ENCODE measurements around the gene HOXA13.

The HOXA13 gene

DNA sequence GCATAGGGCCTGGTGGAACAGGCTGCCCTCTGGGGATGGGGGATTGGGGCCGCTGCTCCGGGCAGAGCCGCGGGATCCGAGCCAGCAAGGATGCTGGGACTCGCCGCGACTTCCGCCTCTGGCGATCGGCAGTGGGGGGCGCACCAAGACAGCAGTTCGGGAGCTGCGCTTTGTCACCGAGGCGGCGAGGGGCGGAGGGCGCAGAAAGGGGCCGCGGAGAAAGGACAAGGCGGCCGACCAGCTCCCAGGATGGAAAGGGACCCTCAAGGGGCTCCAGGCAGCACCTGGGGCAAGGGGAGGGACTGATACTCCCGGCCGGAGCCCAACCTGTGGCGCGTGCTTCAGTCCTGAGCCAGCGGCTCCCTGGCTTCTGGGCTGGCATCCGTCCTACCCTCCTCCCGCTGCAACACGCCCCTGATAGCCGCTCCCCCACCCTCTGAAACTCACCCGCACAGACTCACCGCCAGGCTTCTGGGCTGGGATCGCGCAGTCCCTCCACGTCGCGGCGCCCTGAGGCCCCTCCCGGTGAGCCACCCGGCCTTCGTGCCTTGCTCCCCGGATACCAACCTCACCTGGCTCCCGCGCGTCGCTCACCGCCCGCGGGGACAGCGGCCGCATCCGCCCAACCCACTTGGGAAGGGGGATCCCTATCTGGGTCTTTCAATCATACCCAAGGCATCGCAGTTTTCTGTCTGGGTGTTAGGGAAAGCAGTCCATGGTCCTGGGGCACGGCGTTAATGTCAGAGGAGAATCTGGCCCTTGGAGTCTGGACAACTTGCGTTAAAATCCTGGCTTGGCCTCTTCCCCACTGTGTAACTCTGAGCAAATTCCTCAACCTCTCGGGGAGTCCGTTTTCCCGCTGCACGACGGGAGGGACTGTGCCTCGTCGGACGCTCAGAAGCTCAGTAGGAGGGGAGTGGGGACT lies 35.8 kb upstream of the HOXA13 start:
- DNase-seq (ENCODE audit: low read depth): no peak
- H3K4me3 ChIP-seq (ENCODE audit: low read depth, low read length): peak overlapping the region; percentile 55
- TF ChIP-seq CTCF (IDR thresholded peaks at IDR 0.05; ENCODE audit: control insufficient read depth, extremely low read depth, insufficient read depth): peak; percentile 81

DNA sequence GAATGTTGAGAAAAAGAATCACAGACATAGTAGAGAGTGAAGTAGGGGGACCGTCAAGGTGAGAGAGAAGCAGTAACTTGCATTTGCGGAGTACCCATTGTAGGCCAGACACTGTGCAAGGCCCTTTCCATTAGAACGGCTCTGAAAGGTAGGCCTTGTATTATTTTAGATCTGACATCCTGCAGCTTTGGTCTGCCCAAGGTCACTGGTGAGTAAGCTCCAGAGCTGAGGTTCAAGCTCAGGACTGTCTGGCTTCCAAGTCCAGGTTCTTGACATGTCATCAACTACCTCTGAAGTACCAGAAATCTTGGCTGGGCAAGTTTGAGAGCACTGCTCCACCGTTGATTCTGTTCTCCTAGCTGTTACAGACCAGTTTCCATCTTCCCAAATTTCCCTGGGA lies 29.6 kb upstream of the HOXA13 start:
- no peak overlapping the region for H3K4me3 ChIP-seq (ENCODE audit: low read depth, low read length)
- DNase-seq (ENCODE audit: low read depth): no peak
- TF ChIP-seq CTCF (IDR thresholded peaks at IDR 0.05; ENCODE audit: control insufficient read depth, extremely low read depth, insufficient read depth): no peak

GRCh38 chr7:27224983-27225934 lies 25.4 kb upstream of the HOXA13 start:
- no peak overlapping the region for H3K4me3 ChIP-seq (ENCODE audit: low read depth, low read length)
- TF ChIP-seq CTCF (IDR thresholded peaks at IDR 0.05; ENCODE audit: control insufficient read depth, extremely low read depth, insufficient read depth): no peak

DNA sequence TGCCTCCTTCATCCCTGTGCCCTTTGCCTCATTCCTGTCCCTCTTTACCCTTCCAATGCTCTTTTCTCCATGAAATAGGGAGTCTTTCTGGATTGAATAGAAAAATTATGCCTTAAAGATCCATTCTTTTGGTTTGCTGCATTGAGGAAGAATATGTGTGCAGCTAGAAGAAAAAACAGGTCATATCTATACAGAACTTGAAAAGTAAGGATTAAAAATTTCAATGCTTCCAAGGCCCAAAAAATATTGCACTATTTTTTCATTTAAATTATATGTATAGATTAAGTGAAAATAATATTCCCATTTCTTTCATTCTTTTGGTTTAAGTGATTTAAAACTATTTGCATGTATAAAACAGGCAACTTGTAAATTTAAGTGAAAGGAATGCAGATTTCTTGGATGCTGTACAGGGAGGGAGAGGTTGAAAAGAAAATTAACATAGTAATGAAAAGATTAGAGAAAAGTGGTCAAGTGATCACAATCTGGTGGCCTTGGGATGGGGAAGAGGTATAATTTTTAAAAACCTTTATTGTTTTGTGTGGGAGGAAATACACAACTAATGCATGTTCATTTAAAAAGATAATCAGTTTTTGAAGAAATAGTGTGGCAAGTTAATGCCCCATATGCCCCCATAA lies 24.2 kb upstream of the HOXA13 start:
- no peak overlapping the region for H3K4me3 ChIP-seq (ENCODE audit: low read depth, low read length)
- TF ChIP-seq CTCF (IDR thresholded peaks at IDR 0.05; ENCODE audit: control insufficient read depth, extremely low read depth, insufficient read depth): no peak
- DNase-seq (ENCODE audit: low read depth): no peak

More at GRCh38 chr7:27224983-27225934, 25.4 kb upstream of the HOXA13 start:
- DNase-seq (ENCODE audit: low read depth): no peak

GRCh38 chr7:27221201-27221797 lies 21.4 kb upstream of the HOXA13 start:
- TF ChIP-seq CTCF (IDR thresholded peaks at IDR 0.05; ENCODE audit: control insufficient read depth, extremely low read depth, insufficient read depth): no peak
- DNase-seq (ENCODE audit: low read depth): no peak
- H3K4me3 ChIP-seq (ENCODE audit: low read depth, low read length): no peak overlapping the region

DNA sequence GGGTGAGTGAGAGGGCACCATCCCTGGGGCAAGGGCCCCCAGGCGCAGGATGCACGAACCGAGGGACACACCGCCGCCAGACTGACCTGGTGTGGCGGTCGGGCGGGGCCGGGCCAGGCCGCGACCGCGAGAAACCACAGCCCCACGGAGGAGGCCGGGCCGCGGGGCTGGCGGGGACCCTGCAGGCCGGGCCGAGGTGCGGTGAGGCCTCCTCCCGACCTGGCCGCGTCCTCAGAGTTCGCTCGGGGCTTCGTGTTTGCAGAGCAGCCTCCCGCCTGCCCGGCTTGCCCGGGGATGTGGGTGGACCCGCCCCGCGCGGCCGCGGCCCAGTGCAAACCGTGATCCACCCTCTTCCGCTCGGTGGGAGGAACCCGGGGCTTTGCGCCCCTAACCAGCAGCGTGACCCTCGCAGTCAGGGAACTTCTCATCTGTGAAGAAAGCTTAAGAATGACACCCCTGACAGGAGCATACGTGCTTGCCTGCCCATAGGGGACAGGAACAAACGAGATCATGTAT lies 20.6 kb upstream of the HOXA13 start:
- H3K4me3 ChIP-seq (ENCODE audit: low read depth, low read length): no peak overlapping the region
- no peak for DNase-seq (ENCODE audit: low read depth)
- no peak for TF ChIP-seq CTCF (IDR thresholded peaks at IDR 0.05; ENCODE audit: control insufficient read depth, extremely low read depth, insufficient read depth)

Measured in LNCaP clone FGC (cell line).